HG03354 (cell line): ENCODE results near the gene CHD9NB.
A peak's percentile ranks its signal among the peaks of the same experiment; 100 is the strongest.
"Not testable (repeated sequence)": the region's sequence is repeated elsewhere in the genome, so short reads cannot be mapped to it uniquely, and the experiment has no call there.

Experiments used
- ATAC-seq: cut with Tn5 transposase; IDR thresholded peaks from one replicate; pipeline ENCODE4 v1.9.1; 2021; ENCODE audit warnings: mild to moderate bottlenecking; ENCODE audit not compliant: unreplicated experiment, poor library complexity, severe bottlenecking

The CHD9NB gene

GRCh38 chr16:53084746-53085334, 32.1 kb upstream of the CHD9NB start:
- no peak for ATAC-seq

GRCh38 chr16:53084141-53084541, 31.4 kb upstream of the CHD9NB start:
- no peak for ATAC-seq

DNA sequence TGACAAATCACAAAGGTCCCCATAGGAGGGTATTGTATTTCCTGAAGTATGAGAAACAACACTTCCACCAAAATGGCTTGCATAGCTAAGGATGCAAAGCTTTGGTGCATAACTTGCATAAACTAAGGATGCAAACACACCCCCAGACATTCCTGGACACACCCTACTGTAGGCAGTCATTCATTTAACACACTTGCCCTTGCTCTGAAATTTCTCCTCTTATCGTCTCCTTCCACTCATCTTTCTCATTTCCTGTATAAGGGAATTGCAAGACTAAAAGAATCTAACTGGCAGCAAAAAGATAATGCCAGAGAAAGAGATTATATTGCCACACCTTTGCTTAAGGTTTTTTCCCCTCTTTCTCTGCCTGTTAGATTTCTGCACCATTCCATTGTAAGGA, 30.4 kb upstream of the CHD9NB start:
- ATAC-seq = no peak

DNA sequence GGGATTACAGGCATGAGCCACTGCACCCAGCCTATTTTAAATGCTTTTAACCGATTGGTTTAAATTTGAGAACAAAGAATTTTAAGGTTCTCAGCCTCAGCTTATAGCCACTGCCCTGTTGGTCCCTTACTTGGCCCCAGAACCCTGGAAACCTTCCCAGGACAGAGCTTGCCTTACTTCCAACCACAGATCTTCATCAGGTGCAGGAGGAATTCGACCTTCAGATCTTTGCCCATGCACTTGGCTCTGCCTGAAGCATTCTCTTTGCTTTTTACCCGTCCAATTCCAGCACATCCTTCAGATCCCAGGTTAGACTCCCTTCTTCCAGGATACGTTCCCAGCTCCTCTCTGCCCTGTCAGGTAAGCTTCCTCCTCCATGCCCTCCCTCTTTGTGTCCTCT, 29.8 kb upstream of the CHD9NB start:
- no peak for ATAC-seq

GRCh38 chr16:53081686-53082407, 29.1 kb upstream of the CHD9NB start:
- no peak for ATAC-seq

- no peak for ATAC-seq
Measured at GRCh38 chr16:53081032-53081424, 28.3 kb upstream of the CHD9NB start.

GRCh38 chr16:53080345-53081031, 27.8 kb upstream of the CHD9NB start:
- ATAC-seq = no peak

DNA sequence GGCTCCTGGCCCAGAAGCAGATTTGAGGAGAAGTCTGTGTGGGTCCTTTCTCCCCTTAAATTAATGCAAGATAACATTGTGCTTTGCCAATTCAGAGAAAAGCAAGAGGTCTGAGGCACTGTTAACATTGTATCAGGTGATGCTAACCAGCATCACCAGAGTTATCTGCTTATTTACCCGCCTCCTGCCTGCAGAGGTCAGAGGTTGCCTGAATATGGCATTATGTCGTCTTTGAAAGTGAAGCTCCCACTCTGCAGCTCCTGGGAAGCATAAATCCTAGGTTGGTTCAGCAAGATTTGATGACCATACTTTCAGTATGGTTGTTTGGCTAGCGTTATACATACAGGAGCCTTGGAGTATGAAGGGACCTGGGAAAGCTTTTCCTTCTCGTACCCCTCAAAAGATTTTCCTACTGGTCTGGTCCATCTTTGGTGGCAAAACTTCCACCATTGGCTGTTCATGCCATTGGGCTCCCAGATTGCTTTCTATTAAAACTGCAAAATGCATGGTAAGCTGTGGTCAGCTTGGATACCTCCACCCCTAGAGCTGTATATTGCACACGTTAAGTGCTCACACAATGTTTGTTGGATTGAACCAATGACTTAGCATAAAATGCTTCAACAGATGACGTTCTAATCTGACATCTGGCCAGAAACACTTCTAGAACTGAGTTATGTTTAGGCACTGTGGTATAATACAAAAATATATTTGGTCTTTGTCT, 26.2 kb upstream of the CHD9NB start:
- no peak for ATAC-seq

DNA sequence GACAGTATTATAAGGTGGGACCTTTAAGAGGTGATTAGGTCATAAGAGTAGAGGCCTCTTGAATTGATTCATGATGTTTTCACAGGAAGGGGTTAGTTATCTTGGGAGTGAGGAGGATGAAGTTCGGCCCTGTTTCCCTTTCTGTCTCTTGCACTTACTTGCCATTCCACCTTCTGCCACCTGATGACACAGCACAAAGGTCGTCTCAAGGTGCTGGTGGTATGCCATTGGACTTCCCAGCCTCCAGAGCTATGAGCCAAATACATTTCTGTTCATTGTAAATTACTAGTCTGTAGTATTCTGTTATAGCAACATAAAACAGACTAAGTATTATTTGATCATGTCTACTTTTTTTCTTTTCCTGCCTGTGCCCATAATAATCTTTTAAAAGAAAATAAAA, 25.6 kb upstream of the CHD9NB start:
- no peak for ATAC-seq

DNA sequence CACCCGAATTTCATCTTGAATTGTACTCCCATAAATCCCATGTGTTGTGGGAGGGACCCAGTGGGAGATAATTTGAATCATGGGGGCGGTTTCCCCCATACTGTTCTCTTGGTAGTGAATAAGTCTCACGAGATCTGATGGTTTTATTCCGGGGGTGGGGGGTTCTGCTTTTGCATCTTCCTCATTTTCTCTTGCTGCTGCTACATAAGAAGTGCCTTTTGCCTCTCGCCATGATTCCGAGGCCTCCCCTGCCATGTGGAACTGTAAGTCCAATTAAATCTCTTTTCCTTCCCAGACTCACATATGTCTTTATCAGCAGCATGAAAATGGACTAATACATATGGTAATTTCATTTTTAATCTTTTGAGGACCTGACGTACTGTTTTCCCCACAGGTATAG, 22.8 kb upstream of the CHD9NB start:
- not testable (repeated sequence) for ATAC-seq

GRCh38 chr16:53074296-53074695, 21.6 kb upstream of the CHD9NB start:
- ATAC-seq = not testable (repeated sequence)

DNA sequence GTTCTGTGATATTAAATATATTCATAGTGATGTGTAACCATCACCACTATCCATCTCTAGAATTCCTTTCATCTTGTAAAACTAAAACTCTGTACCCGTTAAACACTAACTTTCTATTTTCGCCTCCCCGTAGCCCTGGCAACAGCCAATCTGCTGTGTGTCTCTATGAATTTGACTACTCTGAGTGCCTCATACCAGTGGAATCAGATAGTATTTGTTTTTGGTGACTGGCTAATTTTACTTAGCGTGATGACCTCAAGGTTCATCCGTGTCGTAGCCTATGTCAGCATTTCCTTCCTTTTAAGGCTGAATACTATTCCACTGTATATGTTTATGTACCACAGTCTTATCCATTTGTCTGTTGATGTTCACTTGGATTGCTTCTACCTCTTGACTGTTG, 20.3 kb upstream of the CHD9NB start:
- ATAC-seq = no peak

DNA sequence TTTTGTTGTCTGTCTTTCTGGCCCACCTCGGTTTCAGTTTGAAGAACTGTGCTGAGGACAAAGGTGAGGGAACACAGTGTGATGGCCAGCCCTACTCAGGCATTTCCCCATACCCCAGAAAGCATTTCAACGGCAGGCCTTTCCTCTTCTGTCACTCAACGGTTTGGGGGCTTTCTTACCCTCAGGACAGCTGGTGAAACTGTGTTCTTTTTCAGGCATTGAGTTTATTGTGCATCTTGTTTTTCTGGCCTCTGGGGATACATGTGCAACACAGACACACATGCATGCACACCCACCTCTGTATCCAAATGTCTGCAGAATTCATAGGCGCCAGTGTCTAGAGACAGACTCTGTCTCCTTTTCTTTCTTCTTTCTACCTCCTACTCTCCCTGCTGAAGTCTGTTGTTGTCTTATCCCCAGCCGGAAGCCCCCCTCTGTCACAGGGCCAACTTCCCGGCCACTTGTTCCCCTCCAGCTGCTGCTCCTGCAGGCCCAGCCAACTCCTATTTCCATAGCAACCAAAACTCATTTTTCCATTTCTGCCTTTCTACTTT, 19.1 kb upstream of the CHD9NB start:
- peak; percentile 66 for ATAC-seq

DNA sequence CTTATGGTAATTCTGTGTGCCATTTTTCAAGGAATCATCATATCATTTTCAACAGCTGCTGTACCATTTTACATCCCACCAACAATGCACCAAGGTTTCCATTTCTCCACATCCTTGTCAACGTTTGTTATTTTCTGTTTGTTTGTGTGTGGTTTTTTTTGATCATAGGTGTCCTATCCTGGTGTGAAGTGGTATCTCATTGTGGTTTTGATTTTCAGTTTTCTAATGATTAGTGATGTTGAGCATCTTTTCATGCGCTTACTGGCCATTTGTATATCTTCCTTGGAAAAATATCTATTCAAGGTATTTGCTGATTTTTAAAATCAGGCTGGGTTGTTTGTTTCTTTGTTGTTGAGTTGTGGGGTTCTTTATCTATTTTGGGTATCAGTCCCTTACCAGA, 17.1 kb upstream of the CHD9NB start:
- no peak for ATAC-seq

GRCh38 chr16:53068423-53068833, 15.7 kb upstream of the CHD9NB start:
- peak; percentile 64 for ATAC-seq

DNA sequence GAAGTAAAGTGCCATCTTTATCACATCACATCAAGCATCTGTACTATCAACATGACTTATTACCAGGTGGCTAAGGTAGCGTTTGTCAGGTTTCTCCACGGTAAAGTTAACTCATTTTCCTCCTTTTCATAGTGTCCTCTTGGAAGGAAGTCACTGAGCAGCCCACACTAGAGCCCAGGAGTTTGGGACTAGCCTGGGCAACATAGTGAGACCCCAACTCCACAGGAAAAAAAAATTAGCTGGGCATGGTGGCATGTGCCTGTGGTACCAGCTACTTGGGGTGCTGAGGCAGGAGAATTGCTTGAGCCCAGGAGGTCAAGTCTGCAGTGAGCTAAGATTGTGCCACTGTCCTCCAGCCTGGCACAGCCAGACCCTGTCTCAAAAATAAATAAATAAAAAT, 15.0 kb upstream of the CHD9NB start:
- ATAC-seq = no peak

DNA sequence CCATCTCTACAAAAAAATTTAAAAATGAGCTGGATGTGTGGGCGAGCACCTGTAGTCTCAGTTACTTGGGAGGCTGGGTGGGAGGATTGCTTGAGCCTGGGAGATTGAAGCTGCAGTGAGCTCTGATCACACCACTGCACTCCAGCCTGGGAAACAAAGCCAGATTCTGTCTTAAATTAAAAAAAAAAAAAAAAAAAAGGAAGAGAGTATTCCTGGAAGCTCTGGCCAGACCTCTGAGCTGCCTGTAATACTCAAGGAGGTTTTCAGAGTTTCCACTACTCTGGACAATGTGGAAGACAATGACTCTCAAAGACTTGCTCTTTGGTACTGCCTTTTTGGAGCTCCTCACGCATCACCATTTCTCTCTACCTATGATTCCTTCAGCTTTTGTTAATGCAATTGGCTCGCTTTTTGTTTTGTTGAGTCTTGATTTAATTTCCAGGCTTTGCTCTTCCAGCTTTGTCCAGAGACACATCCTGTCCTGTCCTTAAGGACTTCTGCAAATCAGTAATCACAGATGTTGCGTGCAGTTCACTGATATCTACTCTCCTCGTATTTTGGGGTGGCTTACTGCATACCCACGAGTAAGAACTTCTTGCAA, 12.9 kb upstream of the CHD9NB start:
- ATAC-seq = no peak

- no peak for ATAC-seq
Measured at GRCh38 chr16:53064081-53064578, 11.4 kb upstream of the CHD9NB start.

DNA sequence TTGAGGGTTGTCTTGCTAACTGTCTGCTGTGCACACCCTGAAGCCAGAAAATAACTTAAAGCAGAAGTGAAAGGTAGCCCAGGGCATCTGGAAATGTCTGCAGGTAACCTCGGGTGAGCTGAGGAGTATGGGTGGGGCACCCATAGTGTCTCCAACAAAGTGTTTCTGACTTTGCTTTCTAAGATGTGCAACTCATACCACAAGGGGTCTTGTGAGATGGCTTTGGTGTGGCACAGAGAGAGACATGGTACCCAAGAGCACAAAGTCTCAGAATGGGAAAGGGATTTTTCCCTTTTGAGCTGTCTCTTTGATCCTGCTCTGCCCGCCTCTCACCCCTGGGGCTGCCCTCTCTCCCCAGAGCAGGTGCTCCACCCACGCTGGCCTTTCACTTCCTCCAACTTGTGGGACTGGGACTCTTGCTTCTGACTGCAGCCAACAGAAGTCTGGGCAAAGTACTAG, 9.0 kb upstream of the CHD9NB start:
- ATAC-seq = peak; percentile 87

DNA sequence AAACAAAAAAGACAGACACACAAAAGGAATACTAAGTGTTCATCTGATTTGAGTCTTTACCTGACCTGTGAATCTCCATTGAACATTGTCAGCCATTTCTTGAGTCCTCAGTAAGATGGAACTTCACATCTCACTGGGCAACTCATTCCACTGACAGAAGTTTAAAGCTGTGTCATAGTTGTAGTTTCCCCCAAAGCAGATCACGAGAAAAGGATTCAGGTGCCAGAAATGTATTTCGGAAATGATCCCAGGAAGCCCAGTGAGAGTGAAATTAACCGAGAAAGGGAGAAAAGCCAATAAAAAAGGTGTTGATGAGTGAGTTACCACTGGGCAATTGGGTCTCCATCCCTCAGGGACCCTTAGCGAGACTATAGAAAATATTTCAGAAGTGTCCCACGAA, 8.6 kb upstream of the CHD9NB start:
- peak; percentile 19 for ATAC-seq
